Panc1 (cell line): Measurements from ENCODE around the gene CPNE7.

Source experiments
- CTCF ChIP-seq: fragments of 450-650 bp; IDR thresholded peaks from 2 replicates; pipeline ENCODE4 v1.5.1; 2017; ENCODE audit warnings: mild to moderate bottlenecking
- POLR2AphosphoS5 ChIP-seq: IDR thresholded peaks from 2 replicates; pipeline ENCODE4 v1.6.1; 2012; ENCODE audit warnings: mild to moderate bottlenecking, low read depth, low read length, moderate library complexity
- REST ChIP-seq, 2 experiments: IDR thresholded peaks; 2 replicates each; pipeline ENCODE4 v1.6.1; 2011 to 2012; ENCODE audit warnings: low read depth in 2 of 2, control low read depth in 1 of 2, low read length in 1 of 2, mild to moderate bottlenecking in 1 of 2, moderate library complexity in 1 of 2; ENCODE audit not compliant: insufficient read depth in 1 of 2
- TCF7L2 ChIP-seq: IDR thresholded peaks from 2 replicates; pipeline ENCODE4 v1.6.1; 2011; ENCODE audit warnings: mild to moderate bottlenecking, low read depth, low read length, inconsistent platforms

GRCh38 chr16:89565256-89565505 is 10.4 kb upstream of the CPNE7 start:
- TF ChIP-seq REST (IDR thresholded peaks at IDR 0.05; ENCODE audit: insufficient read depth in 1 of 2, low read depth in 2 of 2, low read length in 1 of 2) (no peak), TCF7L2 (no peak), POLR2AphosphoS5 (no peak), CTCF (no peak)
